DND-41 (cell line): ENCODE measurements around the gene LMAN1.
A peak's percentile ranks its signal among the peaks of the same experiment; 100 is the strongest.

Source experiments
- CTCF ChIP-seq: IDR thresholded peaks from 2 replicates; pipeline ENCODE4 v1.5.1; 2012; ENCODE audit warnings: borderline replicate concordance, low read length, moderate library complexity, mild to moderate bottlenecking; ENCODE audit not compliant: poor library complexity, severe bottlenecking; ENCODE audit errors: extremely low read depth
- EZH2 ChIP-seq: IDR thresholded peaks from 3 replicates; pipeline ENCODE4 v1.6.1; 2012; ENCODE audit warnings: borderline replicate concordance, low read depth, mild to moderate bottlenecking, moderate library complexity, low read length, inconsistent platforms; ENCODE audit not compliant: severe bottlenecking

GRCh38 chr18:59402432-59403090 is 43.5 kb upstream of the LMAN1 start:
- peak; percentile 66 for TF ChIP-seq CTCF
- no peak for TF ChIP-seq EZH2
